Fibroblast of upper back skin (primary cell): Measurements from ENCODE around the gene FKBP1A.
"Not testable (repeated sequence)": the region's sequence is repeated elsewhere in the genome, so short reads cannot be mapped to it uniquely, and the experiment has no call there.

Source experiments
- DNase-seq: peaks from one replicate; pipeline ENCODE4 v3.0.0-alpha.2; 2013

Gene FKBP1A

DNA sequence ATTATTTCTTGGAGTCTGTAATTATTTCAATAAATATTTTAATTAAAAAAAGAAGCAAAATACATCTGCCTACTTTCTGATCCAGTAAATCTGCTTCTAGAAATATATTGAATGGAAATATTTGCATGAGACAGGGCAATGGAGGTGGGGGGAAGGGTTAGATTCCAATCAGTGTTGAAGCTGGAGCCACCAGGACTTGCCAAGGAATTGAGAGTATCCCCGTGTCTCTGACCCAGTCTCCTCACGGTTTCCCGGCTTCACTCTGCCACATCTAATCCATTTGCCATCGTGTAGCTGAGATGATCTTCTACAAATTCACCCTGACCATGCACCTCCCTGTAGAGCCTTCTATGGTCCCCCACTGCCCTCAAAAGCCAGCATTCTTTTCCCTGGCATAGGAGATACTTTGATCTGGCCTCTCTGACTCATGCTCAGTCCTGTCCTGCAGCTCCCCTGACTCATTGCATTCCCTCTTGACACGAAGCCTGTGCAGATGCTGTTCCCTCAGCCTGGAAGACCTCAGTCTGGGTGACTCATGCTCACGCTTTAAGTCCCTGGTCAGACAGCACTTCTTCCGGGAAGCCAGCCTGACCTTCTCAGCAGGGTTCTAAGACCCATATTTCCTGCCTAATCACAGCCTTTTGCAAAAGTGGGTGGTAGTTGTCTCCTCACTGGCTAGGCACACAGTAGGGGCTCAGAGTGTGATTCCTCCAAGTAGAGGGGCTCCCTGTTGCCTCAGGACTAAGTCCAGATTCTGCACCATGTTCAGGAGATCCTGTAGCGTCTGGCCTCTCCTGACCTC is 23.0 kb upstream of the FKBP1A start:
- peak; percentile 86 for DNase-seq

- no peak for DNase-seq
These were observed 22.1 kb upstream of the FKBP1A start for GRCh38 chr20:1414982-1415381.

GRCh38 chr20:1405801-1406200 is 12.9 kb upstream of the FKBP1A start:
- no peak for DNase-seq

- no peak for DNase-seq
These were observed 10.8 kb upstream of the FKBP1A start for GRCh38 chr20:1403624-1404023.

DNA sequence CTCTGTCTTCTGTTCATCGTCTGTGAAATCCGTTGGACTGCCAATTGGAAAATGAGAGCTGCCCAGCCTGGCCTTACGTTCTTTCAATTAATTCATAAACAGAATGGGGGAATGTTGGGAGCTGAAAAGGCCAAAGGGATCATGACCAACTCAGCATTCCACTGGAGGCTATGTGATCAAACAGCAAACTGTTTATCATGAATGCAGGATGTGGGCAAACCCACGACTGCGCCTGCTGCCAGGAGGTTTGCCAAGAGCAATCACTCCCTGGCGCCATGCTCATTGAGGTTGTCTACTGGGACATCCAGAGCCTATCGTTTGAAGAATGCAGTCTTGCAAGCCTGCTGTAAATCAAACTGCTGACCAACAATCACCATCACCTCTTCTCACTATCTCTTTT is 9.3 kb upstream of the FKBP1A start:
- DNase-seq, result peak; percentile 40

GRCh38 chr20:1401451-1401907 is 8.6 kb upstream of the FKBP1A start:
- DNase-seq, result no peak

- peak; percentile 55 for DNase-seq
These were observed 7.0 kb upstream of the FKBP1A start for GRCh38 chr20:1399678-1400366.

DNA sequence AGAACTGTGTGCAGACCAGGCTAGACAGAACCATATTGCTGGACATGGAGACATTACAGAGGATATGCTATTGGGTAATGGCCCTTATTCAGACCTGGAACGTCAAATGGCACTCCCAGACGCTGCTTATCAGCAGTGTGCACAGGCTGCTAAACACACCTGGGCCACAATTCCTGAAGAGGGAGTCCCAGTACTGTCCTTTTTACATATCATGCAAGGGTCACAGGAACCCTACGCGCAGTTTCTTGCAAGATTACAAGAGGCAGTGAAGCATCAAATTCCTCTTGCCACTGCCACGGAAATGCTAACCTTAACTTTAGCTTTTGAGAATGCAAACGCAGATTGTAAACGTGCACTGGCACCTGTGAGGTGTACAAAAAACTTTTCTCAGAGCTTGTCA is 5.3 kb upstream of the FKBP1A start:
- DNase-seq, result not testable (repeated sequence)

DNA sequence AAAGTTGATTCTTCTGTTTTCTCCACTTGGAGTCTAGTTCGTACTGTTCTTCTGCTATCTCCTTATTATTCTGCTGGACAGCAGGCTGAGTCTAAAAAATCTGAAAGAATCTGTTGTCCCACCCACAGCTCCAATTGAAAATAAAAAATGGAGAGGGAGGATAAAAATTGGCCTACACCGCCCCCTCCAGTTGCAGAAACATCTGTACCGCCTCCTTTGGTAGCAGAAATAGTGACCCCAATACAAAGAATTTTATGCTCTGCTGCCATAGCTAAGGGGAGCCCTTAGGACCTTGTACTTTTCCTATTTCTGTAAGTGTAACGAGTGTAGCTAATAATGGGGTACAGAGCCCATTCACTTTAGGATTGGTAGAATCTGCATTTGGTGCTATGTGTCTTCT is 4.9 kb upstream of the FKBP1A start:
- DNase-seq, result no peak

DNA sequence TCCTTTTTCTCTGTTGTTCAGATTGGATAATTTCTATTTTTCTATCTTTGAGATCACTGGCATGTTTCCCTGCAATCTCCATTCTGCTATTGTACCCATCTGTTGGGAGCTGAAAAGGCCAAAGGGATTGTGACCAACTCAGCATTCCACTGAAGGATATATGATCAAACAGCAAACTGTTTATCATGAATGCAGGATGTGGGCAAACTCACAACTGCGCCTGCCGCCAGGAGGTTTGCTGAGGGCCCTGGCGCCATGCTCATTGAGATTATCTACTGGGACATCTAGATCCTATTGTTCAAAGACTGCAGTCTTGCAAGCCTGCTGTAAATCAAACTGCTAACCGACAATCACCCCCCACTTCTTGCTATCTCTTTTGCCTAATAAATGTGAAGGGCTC is 3.8 kb upstream of the FKBP1A start:
- DNase-seq, result no peak

DNA sequence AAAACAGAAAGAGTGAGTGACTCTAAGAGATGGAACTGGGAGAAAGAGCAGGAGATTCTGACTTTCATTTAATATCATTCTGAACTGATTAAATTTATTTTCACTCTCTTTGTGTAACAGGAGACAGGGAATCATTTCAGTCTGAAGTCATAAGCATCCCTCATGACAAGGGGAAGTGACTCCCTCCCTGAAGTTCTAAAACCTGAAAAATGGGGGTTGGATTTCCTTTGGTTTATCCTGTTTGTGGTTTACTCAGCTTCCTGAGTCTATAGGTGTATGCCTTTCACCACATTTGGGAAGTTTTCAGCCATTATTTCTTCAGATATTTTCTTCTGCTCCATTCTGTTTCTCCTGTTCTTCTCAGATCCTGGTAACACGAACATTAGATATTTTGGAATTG is 3.4 kb upstream of the FKBP1A start:
- DNase-seq, result no peak

- no peak for DNase-seq
These were observed 1.8 kb upstream of the FKBP1A start for GRCh38 chr20:1394686-1395085.

DNA sequence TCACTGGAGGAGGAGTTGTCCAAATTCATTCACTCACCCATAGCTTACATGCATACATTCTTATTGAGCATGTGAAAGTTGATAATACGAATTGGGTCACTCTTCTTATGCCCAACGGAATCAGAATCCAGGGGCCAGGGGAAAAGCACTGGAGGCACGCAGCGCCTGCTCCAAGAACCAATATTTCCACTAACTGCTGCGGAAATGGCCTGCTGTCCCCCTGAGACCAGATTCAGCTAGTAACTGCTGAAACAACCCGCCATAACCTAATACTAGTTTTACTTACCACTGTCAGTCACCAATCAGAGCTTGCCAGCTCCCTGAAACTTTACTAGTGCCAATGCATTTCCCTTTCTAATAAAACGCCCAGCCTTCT is 641 bp upstream of the FKBP1A start:
- DNase-seq, result no peak

DNA sequence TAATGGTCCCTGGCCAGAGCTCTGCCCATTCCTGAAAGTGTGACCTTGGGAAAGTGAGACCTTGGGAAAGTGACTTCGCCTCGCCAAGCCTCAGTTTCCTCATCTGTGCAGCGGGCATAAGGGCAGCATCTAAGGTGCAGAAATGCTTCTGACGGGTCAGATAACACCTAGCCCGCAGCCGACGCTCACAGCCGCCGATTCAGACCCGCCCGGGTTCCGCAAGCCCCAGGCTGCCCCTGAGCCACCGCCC is 486 bp downstream of the FKBP1A start:
- DNase-seq, result no peak

DNA sequence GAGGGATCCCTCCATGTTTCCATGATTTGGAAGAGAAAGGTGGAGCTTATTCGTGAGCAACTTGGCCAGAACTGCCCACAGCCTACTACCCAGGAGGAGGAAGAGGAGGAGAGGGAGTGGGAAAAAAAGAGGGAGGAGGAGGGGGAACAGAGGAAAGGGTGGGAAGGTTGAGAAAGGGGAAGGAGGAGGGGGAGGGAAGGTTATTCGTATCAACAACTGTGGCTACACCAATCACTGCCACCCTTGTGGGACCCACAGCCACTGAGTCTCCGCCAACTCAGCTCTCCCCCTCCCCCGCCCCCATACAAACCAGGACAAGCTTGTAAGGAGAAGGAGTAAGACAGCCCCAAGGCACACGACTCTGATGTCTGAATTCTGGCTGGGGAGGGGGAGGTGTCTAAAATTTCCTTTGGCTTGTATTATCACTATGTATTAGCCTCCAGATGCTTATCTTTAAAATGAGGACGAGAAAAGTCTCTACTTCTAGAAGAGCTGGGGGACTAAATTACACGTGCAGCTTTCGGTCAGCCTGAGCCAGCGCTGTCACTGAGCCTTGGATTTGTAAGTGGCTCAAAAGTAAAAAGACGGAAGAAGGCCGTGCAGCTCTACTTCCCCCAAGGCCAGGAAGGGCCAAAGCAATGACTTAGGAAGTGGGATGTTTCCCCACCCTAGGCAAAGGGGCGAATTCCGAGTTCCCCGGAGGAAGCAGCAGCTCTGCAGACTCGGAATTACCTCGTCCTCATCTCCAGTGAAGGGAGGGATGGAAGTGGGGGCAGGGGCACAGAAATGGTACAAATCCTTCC is 1.0 kb downstream of the FKBP1A start:
- DNase-seq, result peak; percentile 40

GRCh38 chr20:1390581-1391403 is 2.1 kb downstream of the FKBP1A start:
- DNase-seq, result no peak

DNA sequence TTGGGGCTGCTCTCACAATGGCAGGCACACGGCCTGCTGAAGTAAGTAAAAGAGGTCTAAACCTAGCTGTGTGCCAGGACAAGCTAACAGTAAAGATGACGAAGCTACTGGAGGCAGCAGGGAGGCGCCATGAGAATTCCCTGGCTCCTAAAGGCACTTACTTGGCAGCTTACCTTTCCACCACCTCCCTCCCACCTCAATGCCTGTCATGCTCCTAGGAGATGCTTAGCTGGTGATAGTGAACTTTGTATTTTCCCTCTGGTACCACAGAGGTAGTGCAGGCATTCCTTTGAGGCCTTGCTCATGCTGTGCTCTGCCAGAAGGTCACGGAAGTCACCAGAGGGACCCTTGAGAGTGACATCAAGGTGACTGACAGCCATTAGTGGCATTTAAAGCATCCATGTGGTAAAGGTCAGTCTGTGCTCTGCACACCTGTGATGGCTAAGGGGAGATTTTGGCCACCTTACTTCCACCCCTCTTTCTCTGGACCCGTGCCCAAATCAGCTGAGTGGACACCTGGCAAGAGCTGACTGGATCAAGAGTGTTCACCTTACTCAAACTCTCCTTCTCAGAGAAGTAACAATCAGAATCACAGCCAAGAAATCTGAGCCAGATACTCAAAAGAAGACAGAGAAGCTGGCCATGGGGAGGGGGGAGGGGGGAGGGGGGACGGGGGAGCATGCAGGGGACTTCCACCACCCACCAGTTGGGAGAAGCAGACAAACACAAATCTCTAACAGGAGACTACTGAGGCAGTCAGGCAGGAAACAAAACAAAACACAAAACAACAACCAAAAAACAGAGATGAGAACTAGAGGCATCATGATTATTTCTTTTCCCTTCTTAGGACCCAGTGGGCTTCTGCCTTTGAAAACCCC is 2.9 kb downstream of the FKBP1A start:
- DNase-seq, result no peak

DNA sequence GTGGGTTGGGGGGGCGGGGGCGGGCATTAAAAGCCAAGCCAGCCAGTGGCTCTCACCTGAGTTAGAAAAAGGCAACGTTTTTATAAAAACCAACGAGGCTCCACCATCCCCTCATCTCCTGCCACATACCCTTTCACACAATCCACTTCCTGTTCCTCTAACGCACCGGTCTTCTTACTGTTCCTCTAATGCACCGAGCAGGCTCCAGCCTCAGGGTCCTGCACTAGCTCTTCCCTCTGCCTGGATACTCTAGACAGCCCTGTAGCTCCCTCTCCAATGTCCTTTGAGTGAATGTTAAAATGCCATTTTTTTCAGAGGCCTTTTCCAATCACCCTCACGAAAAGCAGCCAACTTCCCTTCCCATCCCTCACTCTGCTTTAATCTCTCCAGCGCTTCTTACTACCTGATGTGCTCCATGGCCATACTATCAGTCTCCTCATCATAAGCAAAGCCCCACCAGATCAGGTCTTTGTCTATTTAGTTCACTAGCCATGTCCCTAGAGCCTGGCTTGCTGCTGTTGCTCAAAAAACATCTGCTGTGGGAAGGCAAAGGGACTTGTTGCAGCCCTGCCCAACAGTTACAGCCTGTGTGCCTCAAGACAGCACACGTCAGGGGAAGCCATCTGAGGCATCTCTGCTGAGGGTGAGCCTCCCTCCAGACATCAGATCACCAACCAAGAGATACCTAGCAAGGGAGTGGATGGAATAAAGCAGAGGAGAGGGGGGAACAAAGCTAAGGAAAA is 3.9 kb downstream of the FKBP1A start:
- DNase-seq, result no peak

- DNase-seq, result no peak
These were observed 4.6 kb downstream of the FKBP1A start for GRCh38 chr20:1388253-1388652.

GRCh38 chr20:1386323-1386722 is 6.5 kb downstream of the FKBP1A start:
- no peak for DNase-seq
